ENCODE results near the gene TMEM50B.

Gene TMEM50B

DNA sequence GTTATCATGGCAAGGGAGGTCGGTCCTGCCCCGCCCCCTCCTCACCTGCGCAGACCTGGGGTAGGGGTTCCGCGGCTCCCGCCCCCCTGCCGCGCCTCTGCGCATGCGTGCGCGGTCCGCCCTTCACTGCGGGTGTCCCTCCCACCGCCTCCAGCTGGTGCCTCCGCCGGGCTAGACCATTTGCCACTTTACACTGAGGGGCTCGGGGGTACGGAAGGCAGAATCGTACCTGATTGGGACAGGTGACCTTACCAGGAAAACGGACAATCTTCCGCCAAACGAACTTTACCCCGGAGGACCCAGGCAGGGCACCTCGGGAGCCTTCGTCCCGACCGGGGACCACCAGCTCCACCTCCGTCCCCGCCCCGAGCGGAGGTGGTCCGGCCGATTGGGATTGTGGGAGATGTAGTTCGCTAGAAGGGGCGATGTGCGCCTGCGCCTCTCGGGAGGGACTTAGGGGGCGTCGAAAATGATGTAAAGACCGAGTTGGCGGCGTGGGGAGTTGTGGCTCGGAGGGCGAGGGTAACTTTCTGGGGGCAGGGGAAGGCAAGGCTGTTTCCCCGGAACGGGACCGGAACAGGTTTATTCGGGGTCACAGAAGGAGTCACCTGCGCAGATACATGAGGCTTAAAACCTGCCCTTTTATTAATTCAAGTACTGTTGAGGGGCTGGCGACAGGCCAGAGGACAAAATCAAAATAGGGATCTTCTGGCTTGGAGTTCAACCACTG lies 11.8 kb upstream of the TMEM50B start, which contains the start of gene DNAJC28:
DNAJC28 (minus strand) TSS at position 344 of the 730 bp plus-strand sequence. CDS start 2,323 bp downstream, outside the sequence.
- H3K4me3 ChIP-seq (ENCODE audit: low read depth, low read length, poor library complexity, severe bottlenecking) = peak within 1 kb of the TSS; percentile 70
- no peaks in the 10 kb centered on the region for H3F3A ChIP-seq (ENCODE audit: insufficient read depth, low read length)
- peak within 1 kb of the TSS; percentile 66 for H3K9ac ChIP-seq (ENCODE audit: low read length)
- no peaks in the 10 kb centered on the region for H3K9me2 ChIP-seq (ENCODE audit: low read depth, low read length)
- no peaks in the 10 kb centered on the region for H3K36me3 ChIP-seq (ENCODE audit: insufficient read depth, low read length)
- H3K9me3 ChIP-seq (ENCODE audit: low read length) = no peaks in the 10 kb centered on the region
- no peaks in the 10 kb centered on the region for H4K20me1 ChIP-seq (ENCODE audit: insufficient read depth, low read length)
- no peaks in the 10 kb centered on the region for H3K27me3 ChIP-seq (ENCODE audit: insufficient read depth, low read length)
- TF ChIP-seq EZH2 (IDR thresholded peaks at IDR 0.05; ENCODE audit: borderline replicate concordance, low read length) (no peak), CTCF (IDR thresholded peaks at IDR 0.05; ENCODE audit: low read length) (no peak)
- H3K4me2 ChIP-seq (ENCODE audit: low read length) = peak within 1 kb of the TSS; percentile 93
- no peak within 1 kb of the TSS for H3K27ac ChIP-seq (ENCODE audit: low read depth, low read length, poor library complexity, severe bottlenecking)
- no peaks in the 10 kb centered on the region for H3K79me2 ChIP-seq (ENCODE audit: insufficient read depth, low read length)
- H3K4me1 ChIP-seq (ENCODE audit: insufficient read depth, low read length, severe bottlenecking) = peaks cover 14% of the 10 kb centered on the region
- peak within 1 kb of the TSS; percentile 85 for H2AFZ ChIP-seq (ENCODE audit: low read length)

GRCh38 chr21:33490991-33491372 lies 11.2 kb upstream of the TMEM50B start:
- Histone ChIP-seq H3K4me3 (ENCODE audit: low read depth, low read length, poor library complexity, severe bottlenecking) (peak overlapping the region; percentile 70), H2AFZ (ENCODE audit: low read length) (peak overlapping the region; percentile 85), H3K9me3 (ENCODE audit: low read length) (no peaks in the 10 kb centered on the region), H3K79me2 (ENCODE audit: insufficient read depth, low read length) (no peaks in the 10 kb centered on the region), H3K4me2 (ENCODE audit: low read length) (peak overlapping the region; percentile 93), H3K36me3 (ENCODE audit: insufficient read depth, low read length) (no peaks in the 10 kb centered on the region), H3K27ac (ENCODE audit: low read depth, low read length, poor library complexity, severe bottlenecking) (no peak overlapping the region), H3K9me2 (ENCODE audit: low read depth, low read length) (no peaks in the 10 kb centered on the region), H3K4me1 (ENCODE audit: insufficient read depth, low read length, severe bottlenecking) (peaks cover 13% of the 10 kb centered on the region), H3F3A (ENCODE audit: insufficient read depth, low read length) (no peaks in the 10 kb centered on the region), H3K9ac (ENCODE audit: low read length) (peak overlapping the region; percentile 66), H3K27me3 (ENCODE audit: insufficient read depth, low read length) (no peaks in the 10 kb centered on the region), H4K20me1 (ENCODE audit: insufficient read depth, low read length) (no peaks in the 10 kb centered on the region)
- no peak for TF ChIP-seq EZH2 (IDR thresholded peaks at IDR 0.05; ENCODE audit: borderline replicate concordance, low read length)
- TF ChIP-seq CTCF (IDR thresholded peaks at IDR 0.05; ENCODE audit: low read length) = no peak

DNA sequence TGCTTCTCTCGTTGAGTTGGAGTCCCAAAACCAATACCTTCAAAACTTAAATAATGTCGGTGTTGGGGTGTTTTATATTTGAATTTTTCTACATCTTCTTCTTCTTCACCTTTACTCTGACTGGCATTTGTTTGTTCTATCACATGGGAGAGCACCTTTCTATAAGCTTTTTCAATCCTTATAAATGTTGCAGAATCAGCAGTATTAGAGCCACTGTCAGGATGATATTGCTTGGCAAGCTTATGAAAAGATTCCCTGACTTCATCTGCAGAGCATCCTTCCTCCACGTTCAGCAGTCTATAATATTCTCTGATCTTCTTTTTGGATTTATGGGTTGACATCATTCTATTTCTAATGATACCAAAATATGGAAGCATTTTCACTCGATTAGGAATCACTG lies 9.2 kb upstream of the TMEM50B start:
- no peaks in the 10 kb centered on the region for H3K9me2 ChIP-seq (ENCODE audit: low read depth, low read length)
- no peaks in the 10 kb centered on the region for H3K9me3 ChIP-seq (ENCODE audit: low read length)
- TF ChIP-seq EZH2 (IDR thresholded peaks at IDR 0.05; ENCODE audit: borderline replicate concordance, low read length) (no peak), CTCF (IDR thresholded peaks at IDR 0.05; ENCODE audit: low read length) (no peak)
- H3K27me3 ChIP-seq (ENCODE audit: insufficient read depth, low read length) = no peaks in the 10 kb centered on the region
- H3K79me2 ChIP-seq (ENCODE audit: insufficient read depth, low read length) = no peaks in the 10 kb centered on the region
- H3K36me3 ChIP-seq (ENCODE audit: insufficient read depth, low read length) = no peaks in the 10 kb centered on the region
- no peak overlapping the region for H3K4me3 ChIP-seq (ENCODE audit: low read depth, low read length, poor library complexity, severe bottlenecking)
- no peaks in the 10 kb centered on the region for H4K20me1 ChIP-seq (ENCODE audit: insufficient read depth, low read length)
- H3F3A ChIP-seq (ENCODE audit: insufficient read depth, low read length) = no peaks in the 10 kb centered on the region
- no peak overlapping the region for H3K27ac ChIP-seq (ENCODE audit: low read depth, low read length, poor library complexity, severe bottlenecking)
- no peak overlapping the region for H2AFZ ChIP-seq (ENCODE audit: low read length)
- peaks cover 13% of the 10 kb centered on the region for H3K4me1 ChIP-seq (ENCODE audit: insufficient read depth, low read length, severe bottlenecking)
- no peak overlapping the region for H3K9ac ChIP-seq (ENCODE audit: low read length)
- H3K4me2 ChIP-seq (ENCODE audit: low read length) = no peak overlapping the region

Measured in OCI-LY1 (cell line).